Bone marrow (tissue), 2 donors: ENCODE measurements around the gene POU2AF1.

Source experiments
- DNase-seq, 2 donors: peaks; one replicate each; lab custom pipeline; 2025; lab: John Stamatoyannopoulos, UW

POU2AF1 gene

GRCh38 chr11:111386611-111387150 is 7.6 kb upstream of the POU2AF1 start:
- no peak for DNase-seq

- DNase-seq = no peak
Measured at GRCh38 chr11:111384494-111384893, 5.4 kb upstream of the POU2AF1 start.

GRCh38 chr11:111382451-111382850 is 3.4 kb upstream of the POU2AF1 start:
- no peak for DNase-seq

GRCh38 chr11:111379602-111380136 is 594 bp upstream of the POU2AF1 start:
- DNase-seq = no peak

- DNase-seq = no peak
Measured at GRCh38 chr11:111378185-111378860, 752 bp downstream of the POU2AF1 start.

- DNase-seq = no peak
Measured at GRCh38 chr11:111376181-111376871, 2.7 kb downstream of the POU2AF1 start.

- no peak for DNase-seq
Measured at GRCh38 chr11:111373590-111373989, 5.5 kb downstream of the POU2AF1 start.

- no peak for DNase-seq
Measured at GRCh38 chr11:111372538-111372937, 6.5 kb downstream of the POU2AF1 start.

GRCh38 chr11:111370902-111371578 is 8.0 kb downstream of the POU2AF1 start:
- no peak for DNase-seq

GRCh38 chr11:111370270-111370901 is 8.7 kb downstream of the POU2AF1 start:
- no peak for DNase-seq

GRCh38 chr11:111368285-111368560 is 10.9 kb downstream of the POU2AF1 start:
- DNase-seq = no peak

GRCh38 chr11:111367411-111368284 is 11.4 kb downstream of the POU2AF1 start:
- DNase-seq = no peak

- no peak for DNase-seq
Measured at GRCh38 chr11:111366560-111367410, 12.3 kb downstream of the POU2AF1 start.

GRCh38 chr11:111365722-111366559 is 13.1 kb downstream of the POU2AF1 start:
- no peak for DNase-seq

- DNase-seq = no peak
Measured at GRCh38 chr11:111364503-111364902, 14.6 kb downstream of the POU2AF1 start.

- DNase-seq = no peak
Measured at GRCh38 chr11:111363985-111364384, 15.1 kb downstream of the POU2AF1 start.

GRCh38 chr11:111362887-111363411 is 16.1 kb downstream of the POU2AF1 start:
- DNase-seq = no peak

- no peak for DNase-seq
Measured at GRCh38 chr11:111361874-111362273, 17.2 kb downstream of the POU2AF1 start.
